IMR-90 (cell line): ENCODE data around the gene NLRC5. TPM values are rescaled to one million over a fixed set of nuclear protein-coding genes. Genes with fewer than 3 reads are reported as not detected.

Experiments
- ATAC-seq: fragments of 200-7000 bp; cut with Tn5 transposase; 2 replicates; pipeline ENCODE4 v1.9.1; 2020; ENCODE audit warnings: low read depth, mild to moderate bottlenecking, moderate library complexity
- BruUV-seq: library from RNA; stranded (reverse); fragments of 400-500 nt; replicated peaks from 2 replicates; lab custom pipeline; 2021; lab: Mats Ljungman, UMichigan
- CTCF ChIA-PET: fragments of 300-600 bp; formaldehyde crosslinking; extraction: SDS; loops from one replicate; lab custom pipeline; 2021; ENCODE audit warnings: antibody characterized with exemption; lab: Yijun Ruan, JAX
- POLR2A ChIA-PET: fragments of 300-600 bp; sonication (Branson Sonifier 250); formaldehyde crosslinking; loops from one replicate; lab custom pipeline; 2022; ENCODE audit warnings: antibody characterized with exemption; ENCODE audit not compliant: unreplicated experiment; lab: Charles Lee
- DNase-seq: peaks from one replicate; pipeline ENCODE4 v3.0.0; 2013
- H2AFZ ChIP-seq: replicated peaks from 2 replicates; pipeline ENCODE3; 2013; ENCODE audit warnings: low read length, mild to moderate bottlenecking; ENCODE audit not compliant: poor library complexity
- H2AK5ac ChIP-seq: 2 replicates; pipeline ENCODE4 v1.6.1; 2013; ENCODE audit warnings: low read depth, low read length, inconsistent platforms
- H2AK9ac ChIP-seq: replicated peaks from 2 replicates; pipeline ENCODE3; 2013; ENCODE audit warnings: mild to moderate bottlenecking, low read depth, low read length, moderate library complexity; ENCODE audit not compliant: poor library complexity
- H2BK120ac ChIP-seq: 2 replicates; pipeline ENCODE4 v1.6.1; 2013; ENCODE audit warnings: low read depth, low read length, inconsistent platforms
- H2BK15ac ChIP-seq: 3 replicates; pipeline ENCODE4 v1.6.1; 2013; ENCODE audit warnings: low read depth, low read length, inconsistent platforms
- H2BK20ac ChIP-seq: 2 replicates; pipeline ENCODE4 v1.6.1; 2013; ENCODE audit warnings: low read depth, mild to moderate bottlenecking, inconsistent platforms, low read length, moderate library complexity
- H2BK5ac ChIP-seq: 2 replicates; pipeline ENCODE4 v1.6.1; 2013; ENCODE audit warnings: mild to moderate bottlenecking, low read depth, low read length, inconsistent platforms; ENCODE audit not compliant: poor library complexity, severe bottlenecking
- H3K14ac ChIP-seq: replicated peaks from 2 replicates; pipeline ENCODE4 v1.6.1; 2013; ENCODE audit warnings: low read depth, low read length, inconsistent platforms
- H3K18ac ChIP-seq: 2 replicates; pipeline ENCODE4 v1.6.1; 2013; ENCODE audit warnings: low read depth, low read length, control low read depth
- H3K23ac ChIP-seq: 2 replicates; pipeline ENCODE4 v1.6.1; 2013; ENCODE audit warnings: low read depth, low read length, inconsistent platforms
- H3K27ac ChIP-seq: 2 replicates; pipeline ENCODE4 v1.5.1; 2013; ENCODE audit warnings: mild to moderate bottlenecking, control low read depth, low read length; ENCODE audit not compliant: insufficient read depth
- H3K27me3 ChIP-seq: 2 replicates; pipeline ENCODE4 v1.6.1; 2013; ENCODE audit warnings: low read length; ENCODE audit not compliant: control insufficient read depth, insufficient read depth
- H3K36me3 ChIP-seq: 2 replicates; pipeline ENCODE4 v1.6.1; 2013; ENCODE audit warnings: low read length, mixed read lengths; ENCODE audit not compliant: control insufficient read depth, insufficient read depth
- H3K4ac ChIP-seq: 2 replicates; pipeline ENCODE4 v1.6.1; 2013; ENCODE audit warnings: low read depth, low read length, inconsistent platforms
- H3K4me1 ChIP-seq: 2 replicates; pipeline ENCODE4 v1.6.1; 2013; ENCODE audit warnings: low read length, mixed read lengths; ENCODE audit not compliant: control insufficient read depth, insufficient read depth
- H3K4me2 ChIP-seq: 2 replicates; pipeline ENCODE4 v1.6.1; 2013; ENCODE audit warnings: low read depth, mild to moderate bottlenecking, control low read depth, low read length, moderate library complexity
- H3K4me3 ChIP-seq: 2 replicates; pipeline ENCODE4 v1.5.1; 2013; ENCODE audit warnings: low read depth, mild to moderate bottlenecking, control low read depth, low read length, moderate library complexity; ENCODE audit not compliant: insufficient read depth
- H3K56ac ChIP-seq: 2 replicates; pipeline ENCODE4 v1.6.1; 2013; ENCODE audit warnings: low read length, inconsistent platforms; ENCODE audit not compliant: insufficient read depth; ENCODE audit errors: extremely low read depth
- H3K79me1 ChIP-seq, 2 experiments: 2 replicates each; pipeline ENCODE4 v1.6.1; 2013; ENCODE audit warnings: low read length in 2 of 2, inconsistent platforms in 1 of 2, low read depth in 1 of 2
- H3K9ac ChIP-seq: 2 replicates; pipeline ENCODE4 v1.6.1; 2013; ENCODE audit warnings: low read depth, low read length, control low read depth
- H3K9me1 ChIP-seq: 2 replicates; pipeline ENCODE4 v1.6.1; 2013; ENCODE audit warnings: low read length, inconsistent platforms; ENCODE audit not compliant: insufficient read depth
- H3K9me3 ChIP-seq: 2 replicates; pipeline ENCODE4 v1.6.1; 2013; ENCODE audit warnings: low read length; ENCODE audit not compliant: control insufficient read depth, insufficient read depth
- H4K20me1 ChIP-seq: 2 replicates; pipeline ENCODE4 v1.6.1; 2013; ENCODE audit warnings: low read length, inconsistent platforms; ENCODE audit not compliant: insufficient read depth
- H4K5ac ChIP-seq: 2 replicates; pipeline ENCODE4 v1.6.1; 2013; ENCODE audit warnings: mild to moderate bottlenecking, low read depth, low read length, control low read depth
- H4K8ac ChIP-seq, 2 experiments: 2 replicates each; pipeline ENCODE4 v1.6.1; 2013; ENCODE audit warnings: low read depth in 2 of 2, low read length in 2 of 2, control low read depth in 1 of 2, inconsistent platforms in 1 of 2
- H4K91ac ChIP-seq: 2 replicates; pipeline ENCODE4 v1.6.1; 2013; ENCODE audit warnings: low read depth, low read length, inconsistent platforms; ENCODE audit not compliant: insufficient read depth
- CHD1 ChIP-seq: IDR thresholded peaks from 2 replicates; pipeline ENCODE4 v1.6.1; 2012; ENCODE audit warnings: low read depth, low read length, improper control_type of control experiment
- NFE2L2 ChIP-seq: fragments of 150-350 bp; IDR thresholded peaks from 2 replicates; pipeline ENCODE4 v1.6.1; 2016; ENCODE audit warnings: low read depth, mild to moderate bottlenecking, low read length
- POLR2A ChIP-seq: IDR thresholded peaks from 2 replicates; pipeline ENCODE4 v1.6.1; 2012; ENCODE audit warnings: mild to moderate bottlenecking, low read depth, low read length
- SMC3 ChIP-seq: fragments of 150-350 bp; IDR thresholded peaks from 2 replicates; pipeline ENCODE4 v1.6.1; 2016; ENCODE audit warnings: low read depth, mild to moderate bottlenecking, antibody characterized with exemption, low read length, moderate library complexity
- WGBS, 2 experiments: methylation state at CpG; one replicate each; pipeline versions ENCODE4 v1.1.5 to v1.1.7; 2013; ENCODE audit warnings: missing lambda C conversion rate in 2 of 2; ENCODE audit not compliant: insufficient read length in 1 of 2; ENCODE audit errors: extremely low coverage in 2 of 2; 5-methylcytosine and 5-hydroxymethylcytosine counted together
- dilution Hi-C: fragments of 300-500 bp; cut with HindIII; formaldehyde crosslinking; loops from one replicate; pipeline ENCODE4 v1.14.3; 2018; ENCODE audit warnings: low sequenced_read_pairs; ENCODE audit not compliant: unreplicated experiment
- in situ Hi-C: fragments of 300-500 bp; cut with MboI; formaldehyde crosslinking; loops from 3 replicates; pipeline ENCODE4 v1.14.3; 2019; ENCODE audit warnings: low sequenced_read_pairs, inconsistent platforms, mixed read lengths
- intact Hi-C: fragments of 100-400 bp; cut with micrococcal nuclease; formaldehyde crosslinking; loops from 2 replicates; pipeline ENCODE4 v1.10.0; 2022
- polyA plus RNA-seq, 3 experiments: library from polyadenylated mRNA; depleted of rRNA; stranded (reverse); fragments of >200 nt; gene quantifications; 2 replicates each; pipeline ENCODE4 v1.2.3, GENCODE V29; 2012; ENCODE audit warnings: low replicate concordance in 1 of 3
- total RNA-seq: library from RNA; depleted of rRNA; stranded (reverse); fragments of >200 nt; gene quantifications from 2 replicates; pipeline ENCODE4 v1.2.3, GENCODE V29; 2012
- TF ChIP-seq, protein P1 (sequence below): fragments of 150-350 bp; IDR thresholded peaks from 2 replicates; pipeline ENCODE4 v1.6.1; 2017; ENCODE audit warnings: mild to moderate bottlenecking, antibody characterized with exemption, low read length, low read depth

Gene NLRC5
- total and polyA plus RNA-seq, 2 of the 4 experiments (the other 2 are of a cell fraction): 9.1 to 14.9 TPM

DNA sequence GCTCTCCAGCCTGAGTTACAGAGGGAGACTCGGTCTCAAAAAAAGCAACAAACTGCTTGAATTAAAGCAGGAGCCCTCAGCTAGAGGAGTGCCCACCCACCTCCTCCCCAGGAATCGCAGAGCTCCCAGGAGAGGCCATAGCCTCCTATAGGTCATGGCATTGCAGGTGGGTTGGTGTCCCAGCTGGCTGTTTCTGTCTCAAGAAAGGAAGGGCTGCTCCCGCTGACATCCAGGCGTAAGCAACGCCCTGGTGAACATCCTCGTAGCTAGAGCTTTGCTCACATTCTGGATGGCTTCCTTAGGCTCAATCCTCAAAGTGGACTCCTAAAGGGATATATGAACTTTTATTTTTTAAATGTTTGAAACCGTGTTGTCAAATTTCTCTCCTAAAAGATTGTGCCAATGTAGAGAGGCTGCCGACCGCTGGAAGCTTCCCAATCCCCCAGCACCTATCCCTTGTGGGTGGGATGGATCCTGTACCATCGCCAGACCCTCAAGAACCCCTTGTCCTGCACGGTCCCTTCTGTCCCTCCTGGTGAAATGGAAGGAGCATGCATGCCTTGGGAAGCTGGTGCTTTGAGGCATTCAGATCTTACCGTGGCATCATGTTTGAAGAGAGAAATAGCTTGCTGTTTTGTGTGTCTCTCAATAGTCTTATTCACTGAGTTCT lies 5.9 kb downstream of the NLRC5 start:
- ChIA-PET CTCF (no interaction called here), POLR2A (no interaction called here)
- Histone ChIP-seq H3K27me3 (no peaks in the 10 kb centered on the region), H2BK20ac (no peak overlapping the region), H4K91ac (no peak overlapping the region), H2AK5ac (no peak overlapping the region), H4K20me1 (no peaks in the 10 kb centered on the region), H2BK15ac (no peak overlapping the region), H3K14ac (no peak overlapping the region), H4K5ac (no peak overlapping the region), H3K36me3 (no peaks in the 10 kb centered on the region; the same call in 1 of the 2 replicates), H3K23ac (no peak overlapping the region), H2AK9ac (no peak overlapping the region), H3K4me2 (no peak overlapping the region), H3K56ac (no peak overlapping the region), H3K4ac (no peak overlapping the region), H3K9me1 (peaks cover 18% of the 10 kb centered on the region), H3K27ac (no peak overlapping the region), H2BK120ac (no peak overlapping the region), H3K79me1 (peaks cover 37 to 83% of the 10 kb centered on the region in 2 experiments), H3K9me3 (no peaks in the 10 kb centered on the region), H3K4me3 (no peak overlapping the region), H3K4me1 (peaks cover 21% of the 10 kb centered on the region), H2BK5ac (no peak overlapping the region), H3K18ac (no peak overlapping the region), H4K8ac (no peak overlapping the region), H3K9ac (no peak overlapping the region), H2AFZ (no peak overlapping the region)
- no peak for DNase-seq
- no peak for ATAC-seq
- WGBS, 2 experiments: 86% methylated on average over 4 of the region's 12 CpGs; no CpG with 5 or more reads in 1 of the 2 experiments
- BruUV-seq: no TSS peak
- intact Hi-C loops (no loop called here), dilution Hi-C loops (no loop called here), in situ Hi-C loops (no loop called here)
- no peak for TF ChIP-seq CHD1
- TF ChIP-seq POLR2A: no peak
- TF ChIP-seq, protein P1, sequence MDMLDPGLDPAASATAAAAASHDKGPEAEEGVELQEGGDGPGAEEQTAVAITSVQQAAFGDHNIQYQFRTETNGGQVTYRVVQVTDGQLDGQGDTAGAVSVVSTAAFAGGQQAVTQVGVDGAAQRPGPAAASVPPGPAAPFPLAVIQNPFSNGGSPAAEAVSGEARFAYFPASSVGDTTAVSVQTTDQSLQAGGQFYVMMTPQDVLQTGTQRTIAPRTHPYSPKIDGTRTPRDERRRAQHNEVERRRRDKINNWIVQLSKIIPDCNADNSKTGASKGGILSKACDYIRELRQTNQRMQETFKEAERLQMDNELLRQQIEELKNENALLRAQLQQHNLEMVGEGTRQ: no peak
- TF ChIP-seq NFE2L2: no peak
- no peak for TF ChIP-seq SMC3
